ACHN (cell line): Measurements from ENCODE around the gene ARHGAP32.

Source experiments
- DNase-seq: peaks from one replicate; pipeline ENCODE4 v3.0.0-alpha.2; 2015
- in situ Hi-C: cut with HindIII; loops from 2 replicates; pipeline ENCODE4 v1.10.0; 2017; ENCODE audit warnings: low sequenced_read_pairs, low pct_ligation_motif_present, low pct_unique_long_range_greater_than_20kb

Gene ARHGAP32

GRCh38 chr11:128988242-128988970 is 203.7 kb downstream of the ARHGAP32 start:
- no peak for DNase-seq
- in situ Hi-C loops, result no loop called here

- no peak for DNase-seq
- in situ Hi-C loops, result no loop called here
These were observed 206.2 kb downstream of the ARHGAP32 start for GRCh38 chr11:128985880-128986279.

GRCh38 chr11:128983023-128983422 is 209.1 kb downstream of the ARHGAP32 start:
- DNase-seq, result no peak
- in situ Hi-C loops, result no loop called here

- DNase-seq, result no peak
- in situ Hi-C loops, result no loop called here
These were observed 210.9 kb downstream of the ARHGAP32 start for GRCh38 chr11:128981254-128981653.

GRCh38 chr11:128970598-128971190 is 221.4 kb downstream of the ARHGAP32 start:
- in situ Hi-C loops, result no loop called here
- DNase-seq, result no peak

GRCh38 chr11:128968916-128969315 is 223.2 kb downstream of the ARHGAP32 start:
- in situ Hi-C loops, result no loop called here
- DNase-seq, result no peak

GRCh38 chr11:128967578-128967977 is 224.5 kb downstream of the ARHGAP32 start:
- in situ Hi-C loops, result no loop called here

GRCh38 chr11:128965485-128965884 is 226.6 kb downstream of the ARHGAP32 start:
- in situ Hi-C loops, result no loop called here
- no peak for DNase-seq

More at GRCh38 chr11:128967578-128967977, 224.5 kb downstream of the ARHGAP32 start:
- DNase-seq, result no peak

GRCh38 chr11:128964463-128964930 is 227.6 kb downstream of the ARHGAP32 start:
- in situ Hi-C loops, result no loop called here
- no peak for DNase-seq

- no peak for DNase-seq
- in situ Hi-C loops, result no loop called here
These were observed 228.3 kb downstream of the ARHGAP32 start for GRCh38 chr11:128963744-128964325.

GRCh38 chr11:128962896-128963295 is 229.2 kb downstream of the ARHGAP32 start:
- in situ Hi-C loops, result no loop called here
- DNase-seq, result no peak

- DNase-seq, result no peak
- in situ Hi-C loops, result no loop called here
These were observed 230.5 kb downstream of the ARHGAP32 start for GRCh38 chr11:128961645-128962044.

GRCh38 chr11:128957202-128957482 is 235.0 kb downstream of the ARHGAP32 start:
- in situ Hi-C loops, result no loop called here
- no peak for DNase-seq

GRCh38 chr11:128956401-128957201 is 235.5 kb downstream of the ARHGAP32 start:
- in situ Hi-C loops, result no loop called here
- peak; percentile 78 for DNase-seq

GRCh38 chr11:128955636-128956035 is 236.5 kb downstream of the ARHGAP32 start:
- no peak for DNase-seq
- in situ Hi-C loops, result no loop called here

GRCh38 chr11:128953151-128953550 is 239.0 kb downstream of the ARHGAP32 start:
- in situ Hi-C loops, result no loop called here
- no peak for DNase-seq

GRCh38 chr11:128949791-128950454 is 242.2 kb downstream of the ARHGAP32 start:
- no peak for DNase-seq
- in situ Hi-C loops, result no loop called here

- DNase-seq, result no peak
- in situ Hi-C loops, result no loop called here
These were observed 243.5 kb downstream of the ARHGAP32 start for GRCh38 chr11:128948583-128948982.

GRCh38 chr11:128947773-128948172 is 244.4 kb downstream of the ARHGAP32 start:
- no peak for DNase-seq
- in situ Hi-C loops, result no loop called here
